GM23338 (cell line): ENCODE measurements around the gene RNF41. TPM values are rescaled to one million over a fixed set of nuclear protein-coding genes. Genes with fewer than 3 reads are reported as not detected.
A peak's percentile ranks its signal among the peaks of the same experiment; 100 is the strongest.

Source experiments
- ATAC-seq: fragments of 200-7000 bp; cut with Tn5 transposase; 3 replicates; pipeline ENCODE4 v1.9.1; 2020
- DNase-seq: peaks from one replicate; pipeline ENCODE4 v3.0.0-alpha.2; 2015; ENCODE audit warnings: low spot score
- H2AFZ ChIP-seq: fragments of 200-600 bp; sonication (generic); 2 replicates; pipeline ENCODE4 v1.8.0; 2016; ENCODE audit warnings: antibody characterized with exemption, mild to moderate bottlenecking, moderate library complexity
- H3F3A ChIP-seq: fragments of 200-600 bp; sonication (generic); replicated peaks from 2 replicates; pipeline ENCODE4 v1.8.0; 2017; ENCODE audit warnings: antibody characterized with exemption, mixed run types, low read depth
- H3K27ac ChIP-seq: fragments of 200-600 bp; sonication (generic); 2 replicates; pipeline ENCODE4 v1.6.1; 2016; ENCODE audit warnings: low read depth
- H3K27me3 ChIP-seq: fragments of 200-600 bp; sonication (generic); 2 replicates; pipeline ENCODE4 v1.8.0; 2016; ENCODE audit warnings: mild to moderate bottlenecking, mixed run types, moderate library complexity; ENCODE audit not compliant: insufficient read depth
- H3K36me3 ChIP-seq: fragments of 200-600 bp; sonication (generic); 2 replicates; pipeline ENCODE4 v1.8.0; 2016; ENCODE audit warnings: mild to moderate bottlenecking; ENCODE audit not compliant: insufficient read depth
- H3K4me1 ChIP-seq: fragments of 200-600 bp; sonication (generic); 2 replicates; pipeline ENCODE4 v1.8.0; 2016; ENCODE audit warnings: mild to moderate bottlenecking, moderate library complexity; ENCODE audit not compliant: insufficient read depth
- H3K4me2 ChIP-seq: fragments of 200-600 bp; sonication (generic); 2 replicates; pipeline ENCODE4 v1.7.1; 2017; ENCODE audit warnings: mixed run types
- H3K4me3 ChIP-seq: fragments of 200-600 bp; sonication (generic); 2 replicates; pipeline ENCODE4 v1.6.1; 2016; ENCODE audit warnings: mixed run types
- H3K79me2 ChIP-seq: fragments of 200-600 bp; sonication (generic); replicated peaks from 2 replicates; pipeline ENCODE4 v1.8.0; 2017; ENCODE audit warnings: mild to moderate bottlenecking; ENCODE audit not compliant: insufficient read depth
- H3K9me2 ChIP-seq: fragments of 200-600 bp; sonication (generic); 2 replicates; pipeline ENCODE4 v1.8.0; 2017; ENCODE audit not compliant: insufficient read depth
- H4K20me1 ChIP-seq: fragments of 200-600 bp; sonication (generic); replicated peaks from 2 replicates; pipeline ENCODE4 v1.8.0; 2017; ENCODE audit warnings: mild to moderate bottlenecking; ENCODE audit not compliant: insufficient read depth
- H3K27ac Mint-ChIP-seq: 2 replicates; pipeline ENCODE4 v1.8.0; 2020; ENCODE audit warnings: inconsistent platforms, mild to moderate bottlenecking, moderate library complexity, mixed read lengths
- H3K27me3 Mint-ChIP-seq: 3 replicates; pipeline ENCODE4 v1.8.0; 2022; ENCODE audit warnings: low read depth, mild to moderate bottlenecking, moderate library complexity, mixed read lengths, inconsistent platforms; ENCODE audit not compliant: insufficient read depth, poor library complexity
- H3K36me3 Mint-ChIP-seq: 3 replicates; pipeline ENCODE4 v1.8.0; 2021; ENCODE audit warnings: low read depth, mild to moderate bottlenecking, inconsistent platforms, moderate library complexity, mixed read lengths
- H3K4me1 Mint-ChIP-seq: 3 replicates; pipeline ENCODE4 v1.8.0; 2020; ENCODE audit warnings: mild to moderate bottlenecking, inconsistent platforms, mixed read lengths
- H3K4me3 Mint-ChIP-seq: 3 replicates; pipeline ENCODE4 v1.8.0; 2021; ENCODE audit warnings: moderate library complexity, mild to moderate bottlenecking, inconsistent platforms, mixed read lengths
- H3K9me3 Mint-ChIP-seq: 3 replicates; pipeline ENCODE4 v1.8.0; 2020; ENCODE audit warnings: moderate library complexity, mild to moderate bottlenecking, inconsistent platforms, mixed read lengths
- CREB1 ChIP-seq: fragments of 250-450 bp; sonication (Bioruptor Pico); IDR thresholded peaks from 2 replicates; pipeline ENCODE4 v1.5.0; 2020; ENCODE audit warnings: low read depth, mild to moderate bottlenecking, moderate library complexity
- EZH2 ChIP-seq: fragments of 200-600 bp; sonication (generic); IDR thresholded peaks from one replicate; pipeline ENCODE4 v1.8.0; 2017; ENCODE audit warnings: antibody characterized with exemption, mild to moderate bottlenecking, low read depth; ENCODE audit not compliant: unreplicated experiment
- EZH2phosphoT487 ChIP-seq: fragments of 200-600 bp; sonication (generic); IDR thresholded peaks from one replicate; pipeline ENCODE4 v1.8.1; 2018; ENCODE audit warnings: antibody characterized with exemption; ENCODE audit not compliant: unreplicated experiment
- JUNB ChIP-seq: IDR thresholded peaks from one replicate; pipeline ENCODE4 v1.6.1; 2016; ENCODE audit warnings: antibody characterized with exemption; ENCODE audit not compliant: unreplicated experiment
- POLR2AphosphoS5 ChIP-seq: IDR thresholded peaks from 2 replicates; pipeline ENCODE4 v1.6.1; 2016; ENCODE audit warnings: antibody characterized with exemption, low read depth
- REST ChIP-seq: IDR thresholded peaks from one replicate; pipeline ENCODE4 v1.6.1; 2018; ENCODE audit warnings: antibody characterized with exemption; ENCODE audit not compliant: unreplicated experiment
- STAT1 ChIP-seq: IDR thresholded peaks from one replicate; pipeline ENCODE4 v1.6.1; 2016; ENCODE audit warnings: antibody characterized with exemption; ENCODE audit not compliant: unreplicated experiment
- polyA plus RNA-seq: library from polyadenylated mRNA; unstranded; fragments of >200 nt; fragmentation: Nextera tagmentation; extraction: Ambion mirVana; gene quantifications from 2 replicates; pipeline ENCODE4 v1.2.1, GENCODE V29; 2016
- total RNA-seq: library from RNA; depleted of rRNA; stranded (reverse); fragments of >200 nt; shearing (Covaris generic); gene quantifications from 2 replicates; pipeline ENCODE4 v1.2.3, GENCODE V29; 2014

Gene RNF41
- total and polyA plus RNA-seq, 2 experiments from 2014 or later = 15.3 to 77.1 TPM

- Mint-ChIP-seq H3K9me3 (no peaks in the 10 kb centered on the region), H3K27me3 (no peaks in the 10 kb centered on the region), H3K36me3 (peaks cover 52% of the 10 kb centered on the region), H3K4me3 (no peak overlapping the region), H3K4me1 (no peaks in the 10 kb centered on the region; the same call in 2 of the 3 replicates), H3K27ac (no peak overlapping the region)
- Histone ChIP-seq H3F3A (peaks cover 19% of the 10 kb centered on the region), H3K4me1 (no peaks in the 10 kb centered on the region), H3K79me2 (no peaks in the 10 kb centered on the region), H3K9me2 (no peaks in the 10 kb centered on the region), H3K4me2 (no peak overlapping the region), H3K4me3 (no peak overlapping the region), H2AFZ (no peak overlapping the region), H3K27ac (no peak overlapping the region; the same call in 1 of the 2 replicates), H3K27me3 (no peaks in the 10 kb centered on the region), H4K20me1 (peaks cover 8% of the 10 kb centered on the region), H3K36me3 (peaks cover 21% of the 10 kb centered on the region)
- TF ChIP-seq REST (no peak), STAT1 (no peak), JUNB (no peak), CREB1 (CRISPR knock-in tag) (no peak), EZH2 (no peak), POLR2AphosphoS5 (no peak)
- ATAC-seq (no peak), DNase-seq (no peak)
These were observed 17.4 kb downstream of the RNF41 start for GRCh38 chr12:56204275-56204674.

- DNase-seq = no peak
- H3K36me3 Mint-ChIP-seq = peaks cover 39% of the 10 kb centered on the region
- Histone ChIP-seq H3F3A (peaks cover 19% of the 10 kb centered on the region), H4K20me1 (peaks cover 5% of the 10 kb centered on the region), H3K27me3 (no peaks in the 10 kb centered on the region), H3K4me1 (no peaks in the 10 kb centered on the region), H3K9me2 (no peaks in the 10 kb centered on the region), H3K27ac (0 out of 2 replicates have a peak overlapping the region, but pooled peaks have one; percentile 1), H3K4me3 (no peak overlapping the region), H3K36me3 (peaks cover 17% of the 10 kb centered on the region), H3K79me2 (no peaks in the 10 kb centered on the region), H3K4me2 (no peak overlapping the region), H2AFZ (no peak overlapping the region)
- H3K27ac Mint-ChIP-seq = no peak overlapping the region
- TF ChIP-seq EZH2phosphoT487 (no peak), STAT1 (no peak), POLR2AphosphoS5 (0 out of 2 replicates have a peak, but pooled peaks have one; percentile 14), REST (no peak), CREB1 (CRISPR knock-in tag) (no peak)
- H3K27me3 Mint-ChIP-seq = peaks cover 12% of the 10 kb centered on the region
- H3K9me3 Mint-ChIP-seq = no peaks in the 10 kb centered on the region
- peaks cover 12% of the 10 kb centered on the region for H3K4me1 Mint-ChIP-seq
- no peak overlapping the region for H3K4me3 Mint-ChIP-seq
- ATAC-seq = no peak
These were observed 18.9 kb downstream of the RNF41 start for GRCh38 chr12:56202838-56203237.
